AG08396 (cell line): Measurements from ENCODE around the gene ADSS2.
"Not testable (repeated sequence)": the region's sequence is repeated elsewhere in the genome, so short reads cannot be mapped to it uniquely, and the experiment has no call there.

Experiments
- DNase-seq: peaks from one replicate; pipeline ENCODE4 v3.0.0; 2012; ENCODE audit warnings: low spot score, mixed read lengths

The ADSS2 gene

DNA sequence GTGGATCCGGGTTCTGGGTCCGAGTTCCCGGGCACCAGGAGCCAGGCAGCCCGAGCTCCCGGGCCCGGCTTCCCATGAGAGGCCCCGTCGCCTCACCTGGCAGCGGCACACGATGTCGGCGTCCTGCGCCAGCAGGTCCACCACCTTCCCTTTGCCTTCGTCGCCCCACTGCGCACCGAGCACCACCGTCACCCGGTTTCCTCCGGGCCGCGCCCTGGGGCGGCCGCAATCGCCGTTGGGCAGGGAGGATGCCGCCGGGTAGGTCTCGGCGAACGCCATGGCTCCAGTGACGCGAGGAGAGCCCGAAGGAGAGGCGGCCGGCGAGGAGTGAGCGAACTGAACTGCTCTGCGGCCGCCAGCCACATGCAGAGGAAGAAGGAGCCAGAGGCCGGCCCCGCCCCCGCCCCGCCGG, at the start of gene ADSS2:
ADSS2 (minus strand) TSS at position 371 of the 412 bp plus-strand sequence; CDS start at position 279, 92 bp downstream.
- no peak for DNase-seq

DNA sequence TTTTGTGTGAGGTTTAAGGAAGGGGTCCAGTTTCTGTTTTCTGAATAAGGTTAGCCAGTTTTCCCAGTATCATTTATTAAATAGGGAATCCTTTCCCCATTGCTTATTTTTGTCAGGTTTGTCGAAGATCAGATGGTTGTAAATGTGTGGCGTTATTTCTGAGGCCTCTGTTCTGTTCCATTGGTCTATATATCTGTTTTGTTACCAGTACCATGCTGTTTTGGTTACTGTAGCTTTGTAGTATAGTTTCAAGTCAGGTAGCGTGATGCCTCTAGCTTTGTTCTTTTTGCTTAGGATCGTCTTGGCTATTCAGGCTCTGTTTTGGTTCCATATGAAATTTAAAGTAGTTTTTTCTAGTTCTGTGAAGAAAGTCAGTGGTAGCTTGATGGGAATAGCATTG, 48.8 kb upstream of the ADSS2 start:
- not testable (repeated sequence) for DNase-seq

DNA sequence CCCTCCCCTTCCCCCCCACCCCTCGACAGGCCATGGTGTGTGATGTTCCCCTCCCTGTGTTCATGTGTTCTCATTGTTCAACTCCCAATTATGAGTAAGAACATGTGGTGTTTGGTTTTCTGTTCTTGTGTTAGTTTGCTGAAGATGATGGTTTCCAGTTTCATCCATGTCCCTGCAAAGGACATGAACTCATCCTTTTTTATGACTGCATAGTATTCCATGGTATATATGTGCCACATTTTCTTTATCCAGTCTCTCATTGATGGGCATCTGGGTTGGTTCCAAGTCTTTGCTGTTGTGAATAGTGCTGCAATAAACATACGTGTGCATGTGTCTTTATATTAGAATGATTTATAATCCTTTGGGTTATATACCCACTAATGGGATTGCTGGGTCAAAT, 47.8 kb upstream of the ADSS2 start:
- not testable (repeated sequence) for DNase-seq

DNA sequence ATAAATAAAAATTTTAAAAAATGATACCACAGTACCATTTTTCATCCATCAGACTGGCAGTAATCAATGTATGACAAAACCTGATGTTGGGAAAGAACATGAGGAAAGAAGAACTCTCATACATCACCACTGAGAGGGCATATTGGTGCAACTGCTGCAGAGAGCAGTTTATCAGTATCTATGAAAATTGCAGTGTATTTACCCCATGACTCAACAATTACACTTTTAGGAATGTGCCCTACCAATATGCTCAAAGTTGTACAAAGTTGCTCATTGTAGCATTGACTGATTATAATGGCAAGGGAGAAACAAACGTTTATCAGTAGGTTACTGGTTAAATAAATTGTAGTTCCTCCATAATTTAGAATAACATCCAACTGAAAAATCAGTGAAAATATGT, 46.1 kb upstream of the ADSS2 start:
- peak; percentile 5 for DNase-seq

DNA sequence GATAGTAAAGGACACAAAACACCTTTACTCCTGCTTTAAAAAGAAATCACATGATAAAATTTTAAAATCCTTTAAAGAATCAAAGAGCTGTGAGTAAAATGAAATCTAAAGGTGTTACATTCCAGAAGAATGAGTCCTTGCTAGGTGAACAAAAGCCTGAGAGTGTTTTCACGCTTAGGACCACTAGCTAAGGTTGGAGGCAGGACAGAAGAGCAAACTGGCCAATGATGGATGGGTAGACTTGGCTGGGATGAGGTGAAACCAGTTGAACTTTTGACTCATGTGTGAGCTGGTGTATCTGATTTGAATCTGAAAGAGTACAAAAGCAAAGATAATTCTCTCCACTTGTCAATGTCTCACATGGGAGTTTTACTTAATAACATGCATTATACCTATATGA, 44.5 kb upstream of the ADSS2 start:
- DNase-seq: no peak

DNA sequence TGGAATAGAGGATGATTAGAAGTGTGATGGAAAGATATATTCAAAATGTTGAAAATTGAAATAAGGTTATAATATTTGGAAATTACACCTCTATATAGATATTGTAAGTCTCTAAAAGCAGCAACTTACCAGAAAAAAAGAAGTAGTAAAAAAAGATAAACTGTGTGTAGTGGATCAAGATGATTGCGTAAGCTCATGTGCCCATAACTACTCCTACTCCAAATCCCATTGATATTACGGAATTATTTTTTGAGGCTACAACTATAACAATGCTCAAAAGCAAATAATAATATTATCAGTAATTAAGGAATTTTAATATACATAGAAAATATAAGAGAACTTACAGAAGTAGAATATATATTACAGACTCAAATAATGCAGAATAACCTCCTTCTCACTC, 42.9 kb upstream of the ADSS2 start:
- DNase-seq: no peak

DNA sequence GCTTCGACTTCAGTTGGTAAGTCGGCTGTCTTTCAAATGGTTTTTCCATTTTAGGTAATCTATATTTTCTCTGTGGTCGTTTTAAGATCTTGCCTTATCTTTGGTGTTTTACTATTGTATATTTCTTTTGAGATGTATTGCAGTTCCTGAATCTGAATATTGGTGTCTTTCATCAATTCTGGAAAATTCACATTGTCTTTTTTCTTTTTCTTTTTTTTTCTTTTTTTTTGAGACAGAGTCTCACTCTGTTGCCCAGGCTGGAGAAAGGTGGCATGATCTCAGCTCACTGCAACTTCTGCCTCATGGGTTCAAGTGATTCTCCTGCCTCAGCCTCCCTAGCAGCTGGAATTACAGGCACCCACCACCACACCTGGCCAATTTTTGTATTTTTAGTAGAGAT, 33.3 kb upstream of the ADSS2 start:
- DNase-seq: not testable (repeated sequence)

DNA sequence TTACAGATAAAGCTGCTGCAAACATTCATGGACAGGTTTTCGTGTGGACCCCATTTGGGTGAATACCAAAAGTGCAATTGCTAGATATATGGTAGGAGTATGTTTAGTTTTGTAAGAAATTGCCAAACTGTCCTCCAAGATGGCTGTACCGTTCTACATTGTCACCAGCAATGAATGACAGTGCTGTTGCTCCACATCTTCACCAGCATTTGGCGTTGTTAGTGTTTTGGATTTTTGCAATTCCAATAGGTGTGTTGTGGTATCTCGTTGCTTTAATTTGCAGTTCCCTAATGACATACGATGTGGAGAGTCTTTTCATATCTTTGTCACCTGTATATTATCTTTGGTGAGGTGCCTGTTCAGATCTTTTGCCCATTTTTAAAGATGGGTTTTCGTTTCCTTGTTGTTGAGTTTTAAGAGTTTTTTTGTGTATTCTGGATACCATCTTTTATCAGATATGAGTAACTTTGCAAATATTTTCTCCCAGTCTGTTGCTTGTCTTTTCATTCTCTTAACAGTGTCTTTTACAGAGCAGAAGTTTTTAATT, 21.4 kb upstream of the ADSS2 start:
- DNase-seq: no peak

DNA sequence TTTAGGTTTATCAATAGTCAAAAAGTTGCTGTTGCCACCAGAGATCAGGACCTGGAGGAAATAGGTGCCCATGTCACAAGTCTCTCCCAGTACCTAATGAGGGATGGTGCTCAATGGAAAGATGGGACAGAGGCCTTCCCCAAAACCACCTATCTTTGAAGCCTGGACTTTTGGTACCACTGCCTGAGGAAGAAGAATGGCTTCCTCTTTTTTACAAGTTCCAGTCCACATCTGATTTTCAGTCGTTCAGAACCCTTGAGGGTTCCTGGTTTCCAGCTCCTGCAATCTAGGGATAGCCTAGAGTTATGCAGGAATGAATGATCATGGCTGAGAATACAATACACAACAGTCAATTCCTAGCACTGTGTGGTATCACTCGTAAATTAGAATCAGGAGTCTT, 15.0 kb upstream of the ADSS2 start:
- no peak for DNase-seq

DNA sequence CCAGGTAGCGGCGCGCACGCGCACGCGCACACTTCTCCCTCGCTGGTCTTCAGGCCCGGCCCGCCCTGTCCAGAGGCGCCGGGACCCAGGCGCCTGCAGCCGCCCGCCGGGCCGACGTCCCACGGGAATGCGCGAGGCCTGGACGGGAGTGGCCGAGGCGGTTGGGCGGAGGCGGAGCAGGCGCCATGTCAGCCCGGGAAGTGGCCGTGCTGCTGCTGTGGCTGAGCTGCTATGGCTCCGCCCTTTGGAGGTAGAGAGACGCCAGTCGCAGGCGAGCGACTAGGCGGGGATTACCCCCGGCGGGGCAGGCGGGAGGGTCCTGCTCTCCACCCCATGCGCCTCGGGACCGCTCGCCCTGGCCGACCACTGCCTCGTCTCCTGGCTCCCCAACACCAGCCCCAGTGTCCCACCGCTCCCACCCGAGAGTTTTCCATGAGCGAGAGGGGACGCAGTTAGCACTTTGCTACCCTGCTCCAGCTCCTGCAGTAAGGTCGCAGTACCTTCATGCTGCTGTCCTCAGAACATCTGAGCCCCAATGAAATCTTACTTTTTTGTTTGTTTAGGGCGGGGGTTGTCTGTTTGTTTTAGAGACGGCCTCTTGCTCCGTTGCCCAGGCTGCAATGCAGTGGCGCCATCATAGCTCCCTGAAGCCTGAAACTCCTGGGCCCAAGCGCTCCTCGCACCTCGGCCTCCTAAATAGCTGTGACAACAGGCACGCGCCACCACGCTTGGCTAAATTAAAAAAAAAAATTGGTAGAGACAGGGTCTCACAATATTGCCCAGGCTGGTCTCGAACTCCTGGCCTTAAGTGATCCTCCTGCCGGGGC, 9.7 kb upstream of the ADSS2 start, which contains the start of gene CATSPERE:
CATSPERE (plus strand) TSS at position 29 of the 827 bp plus-strand sequence; CDS start at position 186, 157 bp downstream.
- peak; percentile 90 for DNase-seq

DNA sequence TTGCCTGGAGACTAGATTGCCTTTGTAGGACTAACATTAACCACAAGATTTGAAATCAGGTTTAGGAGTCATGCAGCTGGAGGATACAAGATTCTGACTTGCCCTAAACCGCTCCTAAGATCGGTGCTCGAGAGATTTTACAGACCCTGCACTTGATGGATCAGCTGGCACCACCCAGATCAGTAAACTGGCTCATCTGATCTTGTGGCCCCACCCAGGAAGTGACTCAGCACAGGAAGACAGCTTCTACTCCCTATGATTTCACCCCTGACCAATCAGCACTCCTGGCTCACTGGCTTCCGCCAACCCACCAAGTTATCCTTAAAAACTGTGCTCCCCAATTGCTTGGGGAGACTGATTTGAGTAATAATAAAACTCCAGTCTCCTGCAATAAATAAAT, 8.5 kb upstream of the ADSS2 start:
- no peak for DNase-seq

DNA sequence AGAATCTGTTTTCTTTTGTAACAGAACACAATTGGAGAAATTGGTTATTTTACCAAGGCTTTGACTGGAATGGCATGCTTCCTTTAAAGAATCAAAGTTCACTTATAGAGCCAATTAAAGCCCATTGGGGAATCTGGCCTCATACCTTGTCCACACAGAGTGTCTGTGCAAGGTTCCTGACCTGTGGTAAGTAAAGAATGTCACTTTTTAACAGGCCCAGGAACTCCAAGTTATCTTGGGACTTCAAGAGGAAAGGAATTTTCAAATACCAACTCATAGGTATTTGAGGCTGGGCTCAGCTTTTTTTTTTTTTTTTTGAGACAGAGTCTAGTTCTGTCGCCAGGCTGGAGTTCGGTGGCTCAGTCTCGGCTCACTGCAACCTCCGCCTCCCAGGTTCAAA, 7.1 kb upstream of the ADSS2 start:
- no peak for DNase-seq

DNA sequence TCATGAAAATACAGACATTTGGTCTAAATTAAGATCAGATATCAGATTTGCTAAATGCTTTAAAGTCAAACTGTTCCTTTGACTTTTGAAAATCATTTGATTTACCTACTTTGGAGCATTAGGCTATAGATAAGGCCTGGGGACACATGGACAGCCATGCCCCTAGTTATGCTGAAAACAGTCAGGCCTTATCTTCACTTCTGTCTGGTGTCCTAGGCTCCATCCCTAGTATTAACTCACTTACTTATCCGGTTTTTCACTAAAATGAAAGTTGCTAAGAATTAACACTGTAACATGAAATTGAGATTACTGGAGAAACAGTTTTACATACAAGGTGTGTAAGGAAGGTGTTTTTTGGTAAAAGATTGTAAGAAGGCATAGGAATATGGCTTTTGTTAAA, 4.9 kb upstream of the ADSS2 start:
- no peak for DNase-seq

DNA sequence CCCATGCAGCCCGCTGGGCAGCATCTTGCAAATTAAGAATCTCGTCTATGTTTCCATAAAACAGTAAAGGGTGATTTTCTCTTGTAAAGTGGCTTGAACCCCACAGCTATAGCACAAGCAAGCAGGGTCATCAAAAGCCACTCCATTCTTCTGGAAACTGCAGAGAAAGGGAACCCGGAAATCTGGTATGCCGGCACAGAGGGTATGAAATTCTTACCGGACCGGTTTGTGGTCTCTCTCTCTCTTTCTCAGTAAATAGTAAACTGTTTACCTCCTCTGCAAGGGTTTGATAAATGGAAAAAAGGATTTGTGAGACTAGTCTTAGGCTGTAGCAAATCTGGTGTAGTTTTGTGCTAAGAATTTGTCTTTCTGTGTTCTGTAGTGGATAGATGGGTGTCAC, 2.7 kb upstream of the ADSS2 start:
- DNase-seq: no peak

DNA sequence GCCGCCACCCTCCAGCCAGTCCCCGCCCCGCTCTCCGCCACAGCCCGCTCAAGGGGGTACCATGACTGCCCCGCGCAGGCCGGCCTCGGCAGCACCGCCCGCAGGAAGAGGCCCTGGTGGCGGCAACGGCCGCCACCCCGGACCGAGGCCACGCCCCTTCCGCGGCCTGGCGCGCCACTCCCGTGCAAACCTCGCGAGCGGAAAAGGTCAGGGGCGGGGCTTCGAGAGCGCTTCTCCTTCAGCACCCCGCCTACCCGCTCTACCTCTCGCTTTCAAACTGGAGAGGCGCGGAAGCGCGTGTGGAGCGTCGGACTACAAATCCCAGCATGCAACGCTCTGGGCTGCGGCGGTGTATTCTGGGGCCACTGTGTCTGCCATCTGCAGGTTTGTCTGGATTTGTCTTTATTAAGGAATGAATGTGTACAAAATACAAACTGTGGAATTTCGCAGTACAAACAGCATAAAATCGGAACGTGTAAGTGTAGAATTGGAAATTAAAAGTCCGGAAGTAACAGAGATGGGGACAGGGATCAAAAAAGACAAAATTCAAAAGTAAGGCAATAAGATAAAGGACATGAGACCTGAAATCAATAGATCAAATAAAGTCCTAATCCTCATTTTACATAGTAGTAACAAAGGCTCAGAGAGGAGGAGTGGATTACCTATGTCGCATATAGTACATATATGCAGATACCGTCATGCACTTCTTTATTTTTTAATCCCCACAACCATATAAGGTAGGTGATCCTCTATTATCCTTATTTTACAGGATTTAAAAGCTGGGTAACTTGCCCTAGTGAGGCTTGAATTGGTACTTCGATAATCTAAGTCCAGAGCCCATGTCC, 464 bp upstream of the ADSS2 start:
- peak; percentile 98 for DNase-seq

DNA sequence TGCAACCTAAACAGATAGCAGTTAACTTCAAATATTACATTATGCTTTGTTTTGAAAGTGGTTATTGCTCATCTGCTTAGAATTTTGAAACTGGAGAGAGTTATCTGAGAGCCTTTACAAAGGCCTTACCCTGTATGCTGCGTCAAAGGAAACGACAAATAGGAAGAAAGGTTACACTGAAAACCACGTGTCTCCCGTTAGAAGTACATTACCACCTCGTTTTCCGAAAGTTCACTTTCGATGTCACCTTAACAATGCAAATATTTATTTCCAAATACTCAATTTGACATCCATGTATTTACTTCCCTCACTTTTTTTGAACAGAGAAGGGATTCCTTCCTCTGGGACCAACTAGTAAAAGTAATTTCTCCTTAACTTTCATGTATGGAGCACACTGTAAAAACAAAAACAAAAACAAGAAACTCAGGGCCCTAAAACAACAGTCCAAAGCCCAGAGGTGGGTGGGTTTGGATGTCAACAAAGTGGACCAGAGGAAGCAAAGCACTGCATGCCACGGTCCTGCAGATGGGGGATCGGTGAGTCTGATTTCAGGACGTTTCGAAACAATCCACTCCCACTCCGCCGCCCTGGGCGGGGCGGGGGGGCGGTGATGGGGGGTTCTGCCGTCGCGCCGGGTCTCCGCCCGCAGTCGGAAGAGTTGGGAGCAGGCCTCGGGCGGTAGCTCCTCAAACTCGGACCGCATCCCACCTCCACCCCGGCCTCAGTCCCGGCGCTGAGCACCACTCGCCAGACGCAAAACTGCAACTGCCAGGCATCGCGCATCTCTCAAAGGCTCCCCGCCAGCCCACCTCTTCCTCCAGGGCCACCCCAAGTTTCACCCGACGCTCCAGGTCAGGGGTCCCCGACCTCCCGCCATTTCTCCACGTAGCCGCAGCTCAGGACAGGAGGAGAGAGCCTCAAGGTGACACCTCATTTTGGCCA, 841 bp downstream of the ADSS2 start:
- peak; percentile 52 for DNase-seq

DNA sequence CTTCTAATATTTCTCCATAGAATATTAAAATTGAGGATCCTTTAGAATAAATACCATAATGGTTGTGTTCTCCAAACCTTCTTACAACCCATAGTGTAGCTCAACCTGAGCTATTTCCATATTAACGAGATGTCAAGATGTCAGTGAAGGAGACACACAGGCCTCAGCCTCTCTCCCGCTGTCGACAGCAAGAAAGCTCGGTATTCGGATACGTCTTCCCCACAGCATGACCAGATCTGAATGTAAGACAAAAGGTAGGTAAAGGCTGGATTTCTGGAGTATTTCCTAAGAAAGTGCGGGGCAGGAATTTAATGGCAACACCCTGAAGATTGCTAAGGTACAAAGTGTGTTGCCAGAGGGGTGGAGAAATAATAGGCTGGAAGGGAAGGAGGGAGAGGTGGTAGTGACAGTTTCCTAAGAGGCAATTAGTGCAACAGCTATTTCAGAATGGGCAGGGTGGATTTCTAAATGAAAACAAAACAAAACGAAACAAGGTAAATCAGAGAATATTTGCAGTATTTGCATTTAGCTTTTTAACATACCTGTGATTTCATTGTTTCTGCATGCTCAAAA, 1.7 kb downstream of the ADSS2 start:
- no peak for DNase-seq

DNA sequence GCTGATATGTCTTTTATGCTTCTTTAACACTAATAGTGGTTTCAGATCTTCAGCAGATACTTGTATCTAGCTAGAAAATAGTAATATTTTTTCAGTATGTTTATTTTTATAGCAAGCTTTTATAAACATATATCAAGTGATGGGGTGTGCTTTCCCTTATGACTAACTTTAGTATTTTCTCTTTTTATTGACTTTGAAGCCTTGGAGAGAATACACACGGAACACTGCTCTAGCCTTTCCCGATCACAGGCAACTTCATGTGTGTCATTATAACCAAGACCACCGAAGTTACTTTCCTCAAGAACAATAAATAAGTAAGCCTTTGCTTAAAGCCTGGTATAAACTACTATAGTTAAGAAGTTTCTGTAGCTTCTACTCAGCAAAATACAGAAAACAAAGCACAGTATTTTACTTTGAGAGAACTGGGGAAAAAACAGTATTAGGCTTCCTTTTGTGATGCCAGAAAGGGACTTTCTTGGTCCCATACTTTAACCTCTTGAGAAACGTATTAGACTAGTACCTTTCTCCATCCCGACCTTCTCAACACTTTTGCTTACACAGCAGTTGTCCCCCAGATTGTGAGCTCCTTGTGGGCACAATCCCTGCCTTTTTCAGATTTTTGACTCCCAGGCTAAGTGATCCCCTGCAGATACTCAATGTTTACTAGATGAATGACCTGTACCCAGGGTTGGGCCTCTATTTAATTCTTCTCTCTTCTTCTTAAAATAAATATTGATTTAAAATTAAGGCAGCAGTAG, 3.3 kb downstream of the ADSS2 start:
- peak; percentile 9 for DNase-seq

DNA sequence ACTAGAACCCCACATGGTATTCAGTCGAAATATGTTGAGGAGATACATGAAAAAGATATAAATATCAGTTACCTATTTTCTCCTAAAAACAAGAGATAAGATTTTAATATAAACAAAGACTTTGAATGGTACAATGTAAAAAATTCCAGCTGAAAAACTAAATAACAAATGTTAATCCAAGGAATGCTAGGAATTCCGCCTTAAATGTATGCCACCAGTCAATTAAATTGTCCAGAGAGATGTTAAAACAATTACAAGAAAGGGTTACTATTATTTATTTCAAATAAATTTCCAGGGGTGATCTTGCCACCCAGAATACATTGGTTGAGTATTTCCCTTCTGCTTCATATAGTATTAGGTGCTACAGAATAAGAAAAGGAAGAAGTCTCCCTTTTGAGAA, 4.2 kb downstream of the ADSS2 start:
- DNase-seq: no peak

DNA sequence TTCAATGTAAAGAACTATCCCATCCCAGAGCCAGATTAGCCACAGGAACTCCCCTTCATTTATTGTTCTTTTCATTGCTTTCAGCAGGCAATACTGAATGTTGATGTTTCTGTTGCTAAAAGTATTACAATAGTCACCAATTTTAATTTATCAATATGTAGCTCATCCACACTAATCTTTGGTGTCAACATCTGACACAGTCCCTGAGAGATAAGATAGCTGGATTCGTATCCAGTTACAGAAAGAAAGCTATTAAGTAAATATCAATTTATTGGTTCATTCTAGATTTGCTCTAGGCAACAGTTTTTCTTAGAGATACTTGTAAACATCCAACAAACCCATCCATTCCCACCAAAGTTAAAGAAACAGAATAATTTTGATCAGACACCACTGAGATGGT, 4.7 kb downstream of the ADSS2 start:
- no peak for DNase-seq
